ENCODE data around the gene SH3GL1.
"Not testable (repeated sequence)": the region's sequence is repeated elsewhere in the genome, so short reads cannot be mapped to it uniquely, and the experiment has no call there.

SH3GL1 gene

DNA sequence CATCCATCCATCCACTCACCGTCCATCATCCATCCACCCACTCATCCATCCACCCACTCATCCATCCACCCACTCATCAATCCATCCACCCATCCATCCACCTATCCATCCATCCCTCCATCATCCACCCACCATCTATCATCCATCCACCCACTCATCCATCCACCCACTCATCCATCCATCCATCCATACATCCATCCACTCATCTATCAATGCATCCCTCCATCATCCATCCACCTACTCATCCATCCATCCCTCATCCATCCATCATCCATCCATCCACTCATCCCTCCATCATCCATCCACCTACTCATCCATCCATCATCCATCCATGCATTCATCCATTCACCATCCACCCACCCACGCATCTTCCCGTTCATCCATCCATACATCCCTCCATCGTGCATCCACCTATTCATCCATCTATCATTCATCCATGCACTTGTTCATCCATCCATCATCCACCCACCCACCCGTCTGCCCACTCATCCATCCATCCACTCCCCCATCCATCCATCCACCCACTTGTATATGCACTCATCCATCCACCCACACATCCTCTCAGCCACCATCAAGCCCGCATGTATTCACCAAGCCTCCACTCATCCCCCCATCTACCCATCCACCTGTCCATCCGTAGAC lies 65.3 kb downstream of the SH3GL1 start:
- POLR2A ChIA-PET: no interaction called here

GRCh38 chr19:4329858-4330257 lies 70.5 kb downstream of the SH3GL1 start:
- POLR2A ChIA-PET: no interaction called here
- CTCF ChIA-PET: interaction anchor here (1.0 to 1.8 kb wide), 3 partner anchors 10 to 22 kb away, joined by 3 to 4 read pairs (median 4); no protein-coding TSS in a partner anchor
- DNase-seq (ENCODE audit: extremely low spot score): peak; percentile 5
- TF ChIP-seq CTCF (IDR thresholded peaks at IDR 0.05; ENCODE audit: control extremely low read depth, extremely low read depth, low read depth, missing control alignments): no peak

More for the DNA sequence above, 65.3 kb downstream of the SH3GL1 start:
- DNase-seq (ENCODE audit: extremely low spot score): no peak
- TF ChIP-seq CTCF (IDR thresholded peaks at IDR 0.05; ENCODE audit: control extremely low read depth, extremely low read depth, low read depth, missing control alignments): no peak
- CTCF ChIA-PET: no interaction called here

DNA sequence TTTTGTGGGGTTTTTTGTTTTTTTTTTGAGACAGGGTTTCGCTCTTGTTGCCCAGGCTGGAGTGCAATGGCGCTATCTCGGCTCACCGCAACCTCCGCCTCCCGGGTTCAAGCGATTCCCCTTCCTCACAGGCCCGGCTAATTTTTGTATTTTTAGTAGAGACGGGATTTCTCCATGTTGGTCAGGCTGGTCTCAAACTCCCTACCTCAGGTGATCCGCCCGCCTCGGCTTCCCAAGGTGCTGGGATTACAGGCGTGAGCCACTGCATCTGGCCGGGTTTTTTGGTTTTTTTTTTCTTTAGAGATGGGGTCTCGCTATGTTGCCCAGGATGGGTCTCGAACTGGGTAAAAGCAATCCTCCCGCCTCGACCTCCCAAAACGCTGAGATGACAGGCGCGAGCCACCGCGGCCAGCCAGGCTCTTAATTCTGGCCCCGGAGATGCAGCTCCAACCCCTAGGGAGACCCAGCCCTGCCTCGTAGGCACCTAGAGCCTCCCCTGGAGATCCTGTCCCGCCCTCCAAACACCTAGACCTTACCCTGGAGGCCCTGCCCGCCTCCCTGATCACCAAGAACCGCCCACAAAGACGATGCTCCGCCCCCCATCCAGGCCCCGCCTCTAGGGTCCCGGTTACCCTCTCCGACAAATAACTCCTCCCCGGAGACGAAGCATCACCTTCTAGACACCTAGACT lies 71.2 kb downstream of the SH3GL1 start:
- peak; percentile 27 for DNase-seq (ENCODE audit: extremely low spot score)
- POLR2A ChIA-PET: not testable (repeated sequence)
- CTCF ChIA-PET: interaction anchor here (1.4 to 1.8 kb wide), 2 partner anchors 10 to 14 kb away, joined by 4 read pairs; no protein-coding TSS in a partner anchor

- TF ChIP-seq CTCF (IDR thresholded peaks at IDR 0.05; ENCODE audit: control extremely low read depth, extremely low read depth, low read depth, missing control alignments): no peak
- ChIA-PET POLR2A (interaction anchor here (0.5 to 1.2 kb wide), 4 partner anchors 14 to 825 kb away, joined by 4 to 7 read pairs (median 6); partner anchors contain the start of gene MPND), CTCF (interaction anchor here (1.0 to 1.2 kb wide), 2 partner anchors 15 to 24 kb away, joined by 7 to 9 read pairs; partner anchors contain the start of gene MPND)
- peak; percentile 98 for DNase-seq (ENCODE audit: extremely low spot score)
Measured at GRCh38 chr19:4328243-4328990, 71.9 kb downstream of the SH3GL1 start.

- TF ChIP-seq CTCF (IDR thresholded peaks at IDR 0.05; ENCODE audit: control extremely low read depth, extremely low read depth, low read depth, missing control alignments): no peak
- no peak for DNase-seq (ENCODE audit: extremely low spot score)
- ChIA-PET CTCF (interaction anchor here (1.0 to 1.2 kb wide), 2 partner anchors 16 to 25 kb away, joined by 7 to 9 read pairs; partner anchors contain the start of gene MPND), POLR2A (interaction anchor here (0.5 to 1.2 kb wide), 2 partner anchors 15 to 825 kb away, joined by 4 to 7 read pairs; partner anchors contain the start of gene MPND)
Measured at GRCh38 chr19:4327877-4328242, 72.5 kb downstream of the SH3GL1 start.

DNA sequence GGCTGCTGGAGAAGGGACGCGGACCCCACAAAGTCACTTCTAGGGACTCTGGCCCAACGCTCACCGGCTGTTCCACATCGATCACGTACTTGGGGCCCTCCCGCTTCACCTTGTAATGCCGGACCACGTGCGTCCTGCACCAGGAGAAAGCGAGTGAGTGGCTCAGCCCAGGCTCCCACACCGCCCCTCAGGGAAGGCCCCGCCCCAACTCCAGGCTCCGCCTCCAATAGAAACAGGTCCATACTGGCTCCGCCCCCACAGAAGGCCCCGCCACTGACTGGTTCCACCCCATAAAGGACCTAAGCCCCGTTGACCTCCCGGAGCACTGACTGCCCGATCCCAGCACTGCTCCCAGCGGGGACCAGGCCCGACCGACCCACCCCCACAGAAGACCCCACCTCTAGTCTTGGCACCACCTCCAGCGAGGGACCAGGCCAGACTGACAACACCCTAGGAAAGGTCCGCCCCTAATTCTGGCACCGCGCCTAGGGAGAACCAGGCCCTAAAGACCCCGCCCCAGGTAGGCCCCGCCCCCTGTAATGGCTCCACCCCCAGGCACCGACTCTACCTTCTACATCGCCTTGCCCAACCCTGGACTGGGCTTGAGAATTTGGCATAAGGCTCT lies 73.0 kb downstream of the SH3GL1 start:
- DNase-seq (ENCODE audit: extremely low spot score): peak; percentile 75
- CTCF ChIA-PET: interaction anchor here (1.0 to 1.2 kb wide), 2 partner anchors 16 to 25 kb away, joined by 7 to 9 read pairs; partner anchors contain the start of gene MPND
- no peak for TF ChIP-seq CTCF (IDR thresholded peaks at IDR 0.05; ENCODE audit: control extremely low read depth, extremely low read depth, low read depth, missing control alignments)
- POLR2A ChIA-PET: interaction anchor here (1.2 kb wide), 1 partner anchor 16 kb away, joined by 7 read pairs; the partner anchor contains the start of gene MPND
